Duodenal mucosa (tissue), 2 donors: ENCODE data around the gene TAF1A.
"Not testable (repeated sequence)": the region's sequence is repeated elsewhere in the genome, so short reads cannot be mapped to it uniquely, and the experiment has no call there.

Source experiments
- H3K27ac ChIP-seq: one replicate; pipeline ENCODE4 v1.7.0; 2013; ENCODE audit warnings: low read depth, low read length
- H3K27me3 ChIP-seq, 2 donors: one replicate each; pipeline ENCODE4 v1.7.0; 2013; ENCODE audit warnings: low read length in 2 of 2, control low read depth in 1 of 2; ENCODE audit not compliant: insufficient read depth in 2 of 2, control insufficient read depth in 1 of 2
- H3K36me3 ChIP-seq, 2 donors: one replicate each; pipeline ENCODE4 v1.7.0; 2013; ENCODE audit warnings: low read length in 2 of 2, control low read depth in 1 of 2; ENCODE audit not compliant: insufficient read depth in 2 of 2, control insufficient read depth in 1 of 2
- H3K4me1 ChIP-seq, 2 donors: one replicate each; pipeline ENCODE4 v1.7.0; 2013; ENCODE audit warnings: low read length in 2 of 2, control low read depth in 1 of 2; ENCODE audit not compliant: insufficient read depth in 2 of 2, control insufficient read depth in 1 of 2
- H3K4me3 ChIP-seq, 2 donors: one replicate each; pipeline ENCODE4 v1.7.0; 2013; ENCODE audit warnings: low read length in 2 of 2, low read depth in 1 of 2
- H3K9ac ChIP-seq, 2 donors: one replicate each; pipeline ENCODE4 v1.7.0; 2013; ENCODE audit warnings: low read length in 2 of 2, low read depth in 1 of 2
- H3K9me3 ChIP-seq, 2 donors: one replicate each; pipeline ENCODE4 v1.7.0; 2013; ENCODE audit warnings: low read length in 2 of 2, control low read depth in 1 of 2; ENCODE audit not compliant: control insufficient read depth in 1 of 2

Gene TAF1A

DNA sequence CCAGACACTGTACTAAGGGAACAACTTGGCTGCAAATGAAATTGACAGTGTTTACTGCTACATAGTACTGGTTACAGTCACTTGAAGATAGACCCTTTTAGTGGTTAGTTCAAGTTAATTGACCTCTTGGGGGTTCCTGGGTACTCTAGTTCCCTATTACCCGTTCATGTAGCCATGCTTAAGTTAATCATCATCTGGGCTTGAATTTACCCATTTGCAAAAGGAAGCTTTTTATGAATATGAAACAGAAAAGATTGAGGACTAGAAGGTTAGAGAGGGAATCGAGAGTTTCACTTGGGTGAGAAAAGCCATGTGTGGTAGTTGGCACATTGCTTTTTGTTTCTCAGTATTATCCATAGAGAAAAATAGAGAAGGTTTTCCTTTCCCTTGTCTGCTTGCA is 30.8 kb upstream of the TAF1A start:
- Histone ChIP-seq H3K27me3 (no peaks in the 10 kb centered on the region), H3K27ac (no peak overlapping the region), H3K4me1 (peaks cover 18 to 19% of the 10 kb centered on the region in 2 donors), H3K9me3 (no peaks in the 10 kb centered on the region), H3K36me3 (peaks cover 4 to 16% of the 10 kb centered on the region in 2 donors), H3K4me3 (no peak overlapping the region), H3K9ac (no peak overlapping the region)

- peak overlapping the region; percentile 56 to 63 for H3K9ac ChIP-seq
- H3K27me3 ChIP-seq, result no peaks in the 10 kb centered on the region
- H3K4me3 ChIP-seq, result peak overlapping the region; percentile 77 to 82
- no peak overlapping the region for H3K27ac ChIP-seq
- no peaks in the 10 kb centered on the region for H3K9me3 ChIP-seq
- peaks cover 4 to 5% of the 10 kb centered on the region in 2 donors for H3K36me3 ChIP-seq
- peaks cover 18 to 19% of the 10 kb centered on the region in 2 donors for H3K4me1 ChIP-seq
These were observed 29.3 kb upstream of the TAF1A start for GRCh38 chr1:222618880-222619596.

DNA sequence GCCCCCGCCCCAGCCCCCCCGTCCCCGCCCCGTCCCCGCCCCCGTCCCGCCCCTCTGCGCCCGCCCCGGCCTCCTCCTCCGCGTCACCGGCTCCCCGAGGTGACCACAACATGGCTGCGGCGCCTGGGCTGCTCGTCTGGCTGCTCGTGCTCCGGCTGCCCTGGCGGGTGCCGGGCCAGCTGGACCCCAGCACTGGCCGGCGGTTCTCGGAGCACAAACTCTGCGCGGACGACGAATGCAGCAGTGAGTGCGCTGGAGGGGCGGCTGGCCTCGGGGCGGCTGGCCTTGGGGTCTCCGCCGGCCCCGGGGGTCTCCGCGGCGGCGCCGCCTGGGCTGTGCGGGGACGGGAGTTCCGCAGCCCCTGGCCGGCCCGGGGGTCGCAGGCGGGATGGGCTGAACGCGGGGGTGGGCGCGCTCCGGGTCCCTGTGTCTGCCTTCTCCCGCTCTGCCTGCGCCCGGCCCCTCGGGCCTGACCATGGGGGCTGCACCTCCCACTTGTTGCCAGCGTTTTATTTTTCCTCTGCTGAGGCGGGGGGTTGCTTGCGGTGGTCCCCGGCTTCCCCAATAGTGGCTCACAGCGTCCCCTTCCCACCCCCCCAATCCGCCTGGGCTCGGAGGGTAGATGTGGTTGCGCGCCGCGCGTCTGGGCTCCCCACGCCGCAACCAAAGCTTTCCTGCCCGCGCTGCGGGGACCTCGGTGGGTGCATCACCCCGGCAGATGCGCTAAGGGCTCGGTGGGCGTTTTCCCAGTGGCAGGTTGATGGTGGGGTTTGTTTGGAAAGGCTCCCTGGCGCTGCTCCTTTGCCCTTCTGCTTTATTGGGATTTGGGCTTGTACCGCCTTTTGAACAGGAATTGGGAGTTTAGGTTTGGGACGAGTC is 28.5 kb upstream of the TAF1A start, which contains the start of gene MIA3:
MIA3 (plus strand) TSS at position 97 of the 879 bp plus-strand sequence; CDS start at position 111, 14 bp downstream.
- Histone ChIP-seq H3K36me3 (peaks cover 4 to 5% of the 10 kb centered on the region in 2 donors), H3K9ac (peak within 1 kb of the TSS; percentile 69 to 71), H3K4me1 (peaks cover 13 to 19% of the 10 kb centered on the region in 2 donors), H3K27ac (peak within 1 kb of the TSS; percentile 24), H3K27me3 (no peaks in the 10 kb centered on the region), H3K4me3 (peak within 1 kb of the TSS; percentile 77 to 82), H3K9me3 (no peaks in the 10 kb centered on the region)

GRCh38 chr1:222617367-222617951 is 27.7 kb upstream of the TAF1A start:
- peak overlapping the region; percentile 75 to 77 for H3K4me3 ChIP-seq
- H3K9ac ChIP-seq, result peak overlapping the region; percentile 69 to 71
- no peaks in the 10 kb centered on the region for H3K9me3 ChIP-seq
- H3K4me1 ChIP-seq, result peaks cover 10 to 19% of the 10 kb centered on the region in 2 donors
- peak overlapping the region; percentile 13 for H3K27ac ChIP-seq
- no peaks in the 10 kb centered on the region for H3K27me3 ChIP-seq
- peaks cover 1 to 4% of the 10 kb centered on the region in 2 donors for H3K36me3 ChIP-seq

GRCh38 chr1:222616525-222616924 is 26.8 kb upstream of the TAF1A start:
- Histone ChIP-seq H3K27ac (no peak overlapping the region), H3K4me1 (peaks cover 10 to 19% of the 10 kb centered on the region in 2 donors), H3K4me3 (no peak overlapping the region), H3K9me3 (no peaks in the 10 kb centered on the region), H3K36me3 (peaks cover 0 to 4% of the 10 kb centered on the region in 2 donors), H3K9ac (no peak overlapping the region), H3K27me3 (no peaks in the 10 kb centered on the region)

- no peaks in the 10 kb centered on the region for H3K9me3 ChIP-seq
- no peak overlapping the region for H3K9ac ChIP-seq
- no peaks in the 10 kb centered on the region for H3K36me3 ChIP-seq
- H3K4me1 ChIP-seq, result peaks cover 0 to 8% of the 10 kb centered on the region in 2 donors
- no peak overlapping the region for H3K4me3 ChIP-seq
- H3K27ac ChIP-seq, result no peak overlapping the region
- H3K27me3 ChIP-seq, result no peaks in the 10 kb centered on the region
These were observed 23.9 kb upstream of the TAF1A start for GRCh38 chr1:222613627-222614026.

DNA sequence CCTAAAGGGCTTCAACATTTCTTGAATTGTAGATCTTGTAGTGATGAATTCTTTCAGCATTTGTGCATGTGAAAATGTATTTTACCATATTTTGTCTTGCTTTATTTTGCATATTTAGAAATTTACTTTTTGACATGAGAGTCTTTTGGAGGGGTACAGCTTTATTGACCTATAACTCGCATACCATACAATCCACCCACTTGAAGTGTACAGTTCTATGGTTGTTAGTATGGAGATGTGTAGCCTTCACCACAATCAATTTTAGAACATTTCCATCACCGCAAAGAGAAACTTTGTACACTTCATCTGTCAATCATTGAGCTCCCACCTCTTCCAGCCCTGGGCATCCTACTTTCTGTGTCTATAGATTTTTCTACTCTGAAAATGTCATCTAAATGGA is 21.0 kb upstream of the TAF1A start:
- no peaks in the 10 kb centered on the region for H3K27me3 ChIP-seq
- no peak overlapping the region for H3K4me3 ChIP-seq
- H3K9me3 ChIP-seq, result no peaks in the 10 kb centered on the region
- H3K9ac ChIP-seq, result no peak overlapping the region
- H3K27ac ChIP-seq, result no peak overlapping the region
- no peaks in the 10 kb centered on the region for H3K36me3 ChIP-seq
- H3K4me1 ChIP-seq, result no peaks in the 10 kb centered on the region

DNA sequence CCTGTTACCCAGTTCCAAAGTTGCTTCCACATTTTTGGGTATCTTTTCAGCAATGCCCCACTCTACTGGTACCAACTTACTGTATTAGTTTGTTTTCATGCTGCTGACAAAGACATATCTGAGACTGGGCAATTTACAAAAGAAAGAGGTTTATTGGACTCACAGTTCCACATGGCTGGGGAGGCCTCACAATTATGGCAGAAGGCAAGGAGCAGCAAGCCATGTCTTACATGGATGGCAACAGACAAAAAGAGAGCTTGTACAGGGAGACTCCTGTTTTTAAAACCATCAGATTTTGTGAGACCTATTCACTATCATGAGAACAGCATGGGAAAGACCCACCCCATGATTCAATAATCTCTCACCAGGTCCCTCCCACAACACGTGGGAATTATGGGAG is 19.4 kb upstream of the TAF1A start:
- not testable (repeated sequence) for H3K27ac ChIP-seq, H3K4me1 ChIP-seq, H3K27me3 ChIP-seq, H3K9ac ChIP-seq, H3K36me3 ChIP-seq, H3K4me3 ChIP-seq, H3K9me3 ChIP-seq

DNA sequence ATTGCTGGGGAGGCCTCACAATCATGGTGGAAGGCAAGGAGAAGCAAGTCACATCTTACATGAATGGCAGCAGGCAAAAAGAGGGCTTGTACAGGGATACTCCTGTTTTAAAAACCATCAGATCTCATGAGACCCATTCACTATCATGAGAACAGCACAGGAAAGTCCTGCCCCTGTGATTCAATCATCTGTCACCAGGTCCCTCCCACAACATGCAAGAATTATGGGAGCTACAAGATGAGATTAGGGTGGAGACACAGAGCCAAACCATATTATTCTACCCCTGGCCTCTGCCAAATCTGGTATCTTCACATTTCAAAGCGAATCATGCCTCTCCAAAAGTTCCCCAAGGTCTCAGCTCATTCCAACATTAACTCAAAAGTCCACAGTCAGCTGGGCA is 17.0 kb upstream of the TAF1A start:
- Histone ChIP-seq H3K9ac (no peak overlapping the region), H3K27me3 (no peaks in the 10 kb centered on the region), H3K4me1 (no peaks in the 10 kb centered on the region), H3K27ac (no peak overlapping the region), H3K9me3 (no peaks in the 10 kb centered on the region), H3K4me3 (no peak overlapping the region), H3K36me3 (no peaks in the 10 kb centered on the region)

DNA sequence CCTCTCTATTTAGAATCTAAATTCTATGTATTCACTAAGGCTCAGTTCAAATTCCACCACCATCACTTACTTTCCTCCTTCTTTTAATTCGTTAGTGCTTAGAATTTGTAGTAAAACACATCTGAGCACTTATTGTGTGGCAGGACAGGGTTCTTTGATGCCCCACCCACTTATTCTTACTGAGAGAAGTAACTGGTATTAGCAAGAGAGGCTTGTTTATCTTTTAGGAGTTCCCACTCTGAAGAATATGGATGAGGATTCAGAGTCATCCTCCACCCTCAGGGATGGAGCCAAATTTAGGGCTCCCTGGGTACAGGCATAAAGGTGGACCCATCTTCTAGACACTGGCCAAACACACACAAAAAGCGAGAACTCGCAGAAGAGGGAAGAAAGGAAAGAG is 11.5 kb upstream of the TAF1A start:
- Histone ChIP-seq H3K9ac (no peak overlapping the region), H3K27ac (no peak overlapping the region), H3K4me3 (no peak overlapping the region), H3K9me3 (no peaks in the 10 kb centered on the region), H3K36me3 (no peaks in the 10 kb centered on the region), H3K4me1 (no peaks in the 10 kb centered on the region), H3K27me3 (no peaks in the 10 kb centered on the region)
